H1 (cell line): ENCODE measurements around the gene FYTTD1. TPM values are rescaled to one million over a fixed set of nuclear protein-coding genes. Genes with fewer than 3 reads are reported as not detected.

Experiments
- BACH1 ChIP-seq: IDR thresholded peaks from 2 replicates; pipeline ENCODE4 v1.6.1; 2012; ENCODE audit warnings: low read length, improper control_type of control experiment
- BCL11A ChIP-seq, 2 experiments: IDR thresholded peaks; one replicate each; pipeline ENCODE4 v1.6.1; 2011; ENCODE audit warnings: low read depth in 2 of 2, low read length in 2 of 2, mild to moderate bottlenecking in 2 of 2
- EP300 ChIP-seq, 2 experiments: IDR thresholded peaks; 1 replicate in 1 of 2; 2 replicates in 1 of 2; pipeline ENCODE4 v1.6.1; 2011 to 2012; ENCODE audit warnings: low read depth in 2 of 2, low read length in 2 of 2, mild to moderate bottlenecking in 2 of 2, borderline replicate concordance in 1 of 2, inconsistent platforms in 1 of 2, moderate library complexity in 1 of 2
- SRF ChIP-seq: IDR thresholded peaks from 2 replicates; pipeline ENCODE4 v1.6.1; 2011; ENCODE audit warnings: mild to moderate bottlenecking, low read depth, low read length, moderate library complexity
- polyA plus RNA-seq, 7 experiments: library from polyadenylated mRNA; depleted of rRNA in 3 of 7; stranded (reverse) in 5 of 7; unstranded in 2 of 7; fragments of >200 nt in 5 of 7; fragments of 200-250 nt in 2 of 7; gene quantifications; 1 replicate in 5 of 7; 2 replicates in 1 of 7; 4 replicates in 1 of 7; pipeline versions ENCODE4 v1.2.1 to v1.2.3, GENCODE V29; 2011 to 2013; ENCODE audit warnings: missing spikeins in 2 of 7, mixed read lengths in 2 of 7
- total RNA-seq: library from RNA; stranded (reverse); fragmentation: NEBNext Ultra II Directional; extraction: Animal tissue kit (Norgen Biotek cat#: 25700); gene quantifications from 2 replicates; pipeline ENCODE4 v1.2.1, GENCODE V29; 2021

The FYTTD1 gene
- total and polyA plus RNA-seq, 2 of the 8 experiments (the other 6 are each of a cell fraction or from before 2014, with no cell fraction given): 3.1 to 24.4 TPM

DNA sequence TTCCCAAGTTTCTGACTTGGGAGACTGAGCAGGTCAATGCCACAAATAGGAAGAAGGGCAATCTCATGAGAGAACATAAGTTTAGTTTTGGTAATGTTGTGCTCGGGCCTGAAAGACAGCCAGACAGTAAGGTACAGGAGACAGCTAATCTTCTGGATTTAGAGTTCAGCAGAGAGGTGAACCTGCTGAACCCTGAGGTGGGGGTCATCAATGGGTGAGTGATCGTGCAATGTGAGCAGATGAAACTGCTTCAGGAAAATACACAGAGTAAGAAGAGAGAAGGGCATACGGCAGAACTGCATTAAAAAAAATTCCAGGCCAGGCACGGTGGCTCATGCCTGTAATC lies 36.2 kb upstream of the FYTTD1 start (continued):
- no peak for TF ChIP-seq SRF
- no peak for TF ChIP-seq EP300 (IDR thresholded peaks at IDR 0.05; ENCODE audit: borderline replicate concordance in 1 of 2, low read depth in 2 of 2, low read length in 2 of 2)
- TF ChIP-seq BCL11A (IDR thresholded peaks at IDR 0.05; ENCODE audit: low read depth in 2 of 2, low read length in 2 of 2): no peak
- TF ChIP-seq BACH1: no peak
